Astrocyte (in vitro differentiated cells and primary cell): ENCODE measurements around the gene TRPC4AP.

Experiments
- CTCF ChIP-seq: IDR thresholded peaks from 2 replicates; pipeline ENCODE4 v1.5.1; 2011; ENCODE audit warnings: low read depth, mild to moderate bottlenecking, inconsistent platforms, low read length, moderate library complexity; ENCODE audit not compliant: insufficient read depth
- EZH2 ChIP-seq: IDR thresholded peaks from 2 replicates; pipeline ENCODE4 v1.6.1; 2012; ENCODE audit warnings: mild to moderate bottlenecking, low read length, inconsistent platforms; ENCODE audit not compliant: insufficient read depth

- TF ChIP-seq CTCF, result no peak
- TF ChIP-seq EZH2, result no peak
Observed at GRCh38 chr20:34987288-34988190, 105.1 kb downstream of the TRPC4AP start.
